ENCODE results near the gene MKS1. TPM values are rescaled to one million over a fixed set of nuclear protein-coding genes. Genes with fewer than 3 reads are reported as not detected.

The MKS1 gene
- total and polyA plus RNA-seq, 12 donors: 9.1 to 28.2 (median 16.5) TPM

- intact Hi-C loops (cut with DNase I): no loop called here
- no peak for DNase-seq
- no peak overlapping the region for H3K27ac ChIP-seq
- 43 to 52% (median 51%) methylated on average over 4 of the region's 4 CpGs for WGBS, 4 donors
- H3K9me3 ChIP-seq (replicated peaks in 1 of 3): no peaks in the 10 kb centered on the region
- H3K4me3 ChIP-seq: no peak overlapping the region
- H3K27me3 ChIP-seq: peaks cover 18% of the 10 kb centered on the region
- H3K4me1 ChIP-seq (replicated peaks in 1 of 2): no peaks in the 10 kb centered on the region
- TF ChIP-seq POLR2A (IDR thresholded peaks at IDR 0.05) (no peak), CTCF (IDR thresholded peaks at IDR 0.05) (no peak)
- H3K36me3 ChIP-seq (replicated peaks in 1 of 2): no peaks in the 10 kb centered on the region
These were observed 48.4 kb downstream of the MKS1 start for GRCh38 chr17:58170622-58171021.

- H3K4me3 ChIP-seq: no peak within 1 kb of the TSS
- no peaks in the 10 kb centered on the region for H3K4me1 ChIP-seq (replicated peaks in 1 of 2)
- no peak for TF ChIP-seq CTCF (IDR thresholded peaks at IDR 0.05)
- TF ChIP-seq POLR2A (IDR thresholded peaks at IDR 0.05): no peak
- no peak within 1 kb of the TSS for H3K27ac ChIP-seq
- intact Hi-C loops (cut with DNase I): no loop called here
- H3K9me3 ChIP-seq (replicated peaks in 1 of 3): no peaks in the 10 kb centered on the region
- no peaks in the 10 kb centered on the region for H3K36me3 ChIP-seq (replicated peaks in 1 of 2)
- DNase-seq: no peak
- WGBS, 4 donors: 52 to 63% (median 59%) methylated on average over 6 of the region's 6 CpGs
- H3K27me3 ChIP-seq: peaks cover 21% of the 10 kb centered on the region
These were observed 52.4 kb downstream of the MKS1 start, which contains the start of gene OR4D2 for GRCh38 chr17:58166682-58167081. Gene OR4D2, plus strand, starts transcription at chr17:58166982. Its CDS starts 2,674 bp downstream, at chr17:58169656.

GRCh38 chr17:58165981-58166380 lies 53.1 kb downstream of the MKS1 start:
- H3K4me1 ChIP-seq (replicated peaks in 1 of 2): no peaks in the 10 kb centered on the region
- TF ChIP-seq POLR2A (IDR thresholded peaks at IDR 0.05): no peak
- no peak for TF ChIP-seq CTCF (IDR thresholded peaks at IDR 0.05)
- H3K27ac ChIP-seq: no peak overlapping the region
- H3K9me3 ChIP-seq (replicated peaks in 1 of 3): no peaks in the 10 kb centered on the region
- WGBS, 4 donors: 5 to 21% (median 12%) methylated on average over 2 of the region's 2 CpGs
- DNase-seq: no peak
- no peaks in the 10 kb centered on the region for H3K36me3 ChIP-seq (replicated peaks in 1 of 2)
- H3K4me3 ChIP-seq: no peak overlapping the region
- intact Hi-C loops (cut with DNase I): no loop called here
- H3K27me3 ChIP-seq: peaks cover 23% of the 10 kb centered on the region

GRCh38 chr17:58161566-58161965 lies 57.5 kb downstream of the MKS1 start:
- TF ChIP-seq POLR2A (IDR thresholded peaks at IDR 0.05): no peak
- TF ChIP-seq CTCF (IDR thresholded peaks at IDR 0.05): no peak
- H3K4me3 ChIP-seq: no peak overlapping the region
- intact Hi-C loops (cut with DNase I): no loop called here
- WGBS, 4 donors: 60 to 72% (median 64%) methylated on average over 3 of the region's 3 CpGs
- H3K9me3 ChIP-seq (replicated peaks in 1 of 3): no peaks in the 10 kb centered on the region
- H3K36me3 ChIP-seq (replicated peaks in 1 of 2): no peaks in the 10 kb centered on the region
- H3K4me1 ChIP-seq (replicated peaks in 1 of 2): peaks cover 0 to 8% of the 10 kb centered on the region in 2 donors
- no peak for DNase-seq
- H3K27ac ChIP-seq: no peak overlapping the region
- peaks cover 37% of the 10 kb centered on the region for H3K27me3 ChIP-seq

All from adrenal gland (tissue), 12 donors.